ENCODE results near the gene ZBED4. TPM values are rescaled to one million over a fixed set of nuclear protein-coding genes. Genes with fewer than 3 reads are reported as not detected.

Gene ZBED4
- total RNA-seq, 4 donors from 2014 or later: 14.9 to 24.0 (median 20.9) TPM

DNA sequence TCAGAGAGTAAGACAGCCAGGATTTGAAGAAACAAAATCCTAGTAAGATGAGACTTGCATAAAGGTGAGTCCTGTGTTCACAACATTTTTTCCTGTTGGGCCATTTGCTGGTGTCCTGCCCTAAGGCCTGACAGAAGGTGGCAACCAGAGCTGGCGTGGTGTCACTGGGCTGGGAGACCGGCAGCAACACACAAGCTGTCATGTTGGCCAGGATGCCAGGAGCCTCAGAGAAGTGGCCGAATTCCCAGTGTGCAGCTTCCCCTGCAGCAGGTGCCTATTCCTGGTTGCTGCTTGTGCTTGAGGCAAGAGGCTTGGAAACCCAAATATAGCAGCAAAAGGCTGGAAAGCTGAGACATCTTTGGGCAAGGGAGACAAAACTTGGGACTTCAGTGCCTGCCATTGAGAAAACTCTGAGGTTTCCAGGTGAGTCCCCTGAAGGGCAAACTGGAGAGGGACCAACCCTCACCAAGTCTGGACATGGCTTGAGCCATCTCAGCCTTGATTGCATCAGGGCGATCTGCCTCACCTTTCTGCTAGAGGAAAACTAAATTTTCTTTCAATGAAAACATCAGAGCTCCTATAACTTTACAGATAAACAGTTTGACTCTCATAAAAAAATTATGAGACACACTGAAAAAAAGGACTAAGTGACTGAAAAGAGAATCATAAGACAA is 38.7 kb downstream of the ZBED4 start:
- Histone ChIP-seq H3K27ac (no peak overlapping the region), H3K4me1 (no peaks in the 10 kb centered on the region), H3K9me3 (no peaks in the 10 kb centered on the region), H3K4me3 (no peak overlapping the region), H3K27me3 (no peaks in the 10 kb centered on the region), H3K36me3 (peaks cover 0 to 14% (median 0%) of the 10 kb centered on the region in 3 donors)
- TF ChIP-seq, protein P1, sequence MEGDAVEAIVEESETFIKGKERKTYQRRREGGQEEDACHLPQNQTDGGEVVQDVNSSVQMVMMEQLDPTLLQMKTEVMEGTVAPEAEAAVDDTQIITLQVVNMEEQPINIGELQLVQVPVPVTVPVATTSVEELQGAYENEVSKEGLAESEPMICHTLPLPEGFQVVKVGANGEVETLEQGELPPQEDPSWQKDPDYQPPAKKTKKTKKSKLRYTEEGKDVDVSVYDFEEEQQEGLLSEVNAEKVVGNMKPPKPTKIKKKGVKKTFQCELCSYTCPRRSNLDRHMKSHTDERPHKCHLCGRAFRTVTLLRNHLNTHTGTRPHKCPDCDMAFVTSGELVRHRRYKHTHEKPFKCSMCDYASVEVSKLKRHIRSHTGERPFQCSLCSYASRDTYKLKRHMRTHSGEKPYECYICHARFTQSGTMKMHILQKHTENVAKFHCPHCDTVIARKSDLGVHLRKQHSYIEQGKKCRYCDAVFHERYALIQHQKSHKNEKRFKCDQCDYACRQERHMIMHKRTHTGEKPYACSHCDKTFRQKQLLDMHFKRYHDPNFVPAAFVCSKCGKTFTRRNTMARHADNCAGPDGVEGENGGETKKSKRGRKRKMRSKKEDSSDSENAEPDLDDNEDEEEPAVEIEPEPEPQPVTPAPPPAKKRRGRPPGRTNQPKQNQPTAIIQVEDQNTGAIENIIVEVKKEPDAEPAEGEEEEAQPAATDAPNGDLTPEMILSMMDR (IDR thresholded peaks at IDR 0.05): no peak
- no peak for TF ChIP-seq POLR2A (IDR thresholded peaks at IDR 0.05)
- DNase-seq: no peak

DNA sequence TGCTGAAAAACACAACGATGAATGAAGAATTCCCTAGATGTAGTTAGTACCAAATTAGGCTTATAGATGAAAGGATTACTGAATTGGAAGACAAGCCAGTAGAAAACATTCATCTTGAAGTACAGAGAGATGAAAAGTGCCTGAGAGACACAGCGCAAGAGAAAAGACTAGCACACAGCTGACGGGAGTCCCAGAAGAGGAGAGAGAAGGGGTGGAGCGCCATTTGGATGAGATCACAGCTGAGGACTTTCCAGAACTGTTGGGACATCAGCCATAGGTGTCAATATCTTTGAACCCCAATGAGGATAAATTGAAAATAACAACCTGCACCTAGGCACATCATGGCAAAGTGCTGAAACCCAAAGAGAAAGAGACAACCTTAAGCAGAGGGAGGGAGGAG is 39.4 kb downstream of the ZBED4 start:
- DNase-seq: no peak
- Histone ChIP-seq H3K27ac (no peak overlapping the region), H3K27me3 (no peaks in the 10 kb centered on the region), H3K36me3 (peaks cover 0 to 14% (median 0%) of the 10 kb centered on the region in 3 donors), H3K4me1 (no peaks in the 10 kb centered on the region), H3K9me3 (no peaks in the 10 kb centered on the region), H3K4me3 (no peak overlapping the region)
- no peak for TF ChIP-seq POLR2A (IDR thresholded peaks at IDR 0.05)
- TF ChIP-seq, protein P1 (IDR thresholded peaks at IDR 0.05): no peak

DNA sequence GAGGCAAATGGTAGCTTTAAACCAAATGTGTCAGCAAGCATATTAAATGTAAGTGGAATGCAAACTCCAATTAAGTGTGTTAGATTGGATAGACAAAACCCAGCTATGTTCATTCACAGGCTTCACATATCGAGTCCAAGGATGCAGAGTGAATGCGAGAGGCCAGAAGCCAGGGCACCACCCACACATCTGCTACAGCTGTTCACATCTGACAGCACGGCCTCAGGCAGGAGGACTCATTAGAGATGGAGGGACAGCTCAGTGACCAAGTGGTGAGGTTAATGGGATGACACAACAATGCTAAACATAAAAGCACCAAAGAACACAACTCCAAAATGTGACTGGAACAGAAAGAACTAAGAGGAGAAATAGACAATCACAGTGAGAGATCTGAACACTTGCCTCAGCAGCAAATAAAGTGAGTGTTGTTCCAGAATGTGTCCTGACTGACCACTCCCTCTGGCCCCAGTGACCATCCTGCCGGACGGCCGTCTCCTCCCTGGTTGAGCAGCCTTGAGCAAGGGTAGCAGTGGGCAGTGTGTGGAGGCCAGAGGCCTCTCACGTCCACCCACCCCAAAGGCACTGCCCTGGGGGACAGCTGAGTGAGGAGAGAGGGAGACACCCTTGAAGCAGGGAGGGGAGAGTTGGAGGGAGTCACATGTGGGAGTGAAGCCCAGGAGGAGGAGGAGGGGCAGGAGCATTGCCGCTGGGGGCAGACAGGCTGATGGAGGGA is 40.8 kb downstream of the ZBED4 start:
- no peaks in the 10 kb centered on the region for H3K4me1 ChIP-seq
- TF ChIP-seq POLR2A (IDR thresholded peaks at IDR 0.05): no peak
- TF ChIP-seq, protein P1 (IDR thresholded peaks at IDR 0.05): no peak
- peak in 1 of 3 donors; percentile 34 for DNase-seq
- H3K4me3 ChIP-seq: no peak overlapping the region
- peaks cover 0 to 5% (median 0%) of the 10 kb centered on the region in 3 donors for H3K36me3 ChIP-seq
- no peak overlapping the region for H3K27ac ChIP-seq
- no peaks in the 10 kb centered on the region for H3K27me3 ChIP-seq
- no peaks in the 10 kb centered on the region for H3K9me3 ChIP-seq

DNA sequence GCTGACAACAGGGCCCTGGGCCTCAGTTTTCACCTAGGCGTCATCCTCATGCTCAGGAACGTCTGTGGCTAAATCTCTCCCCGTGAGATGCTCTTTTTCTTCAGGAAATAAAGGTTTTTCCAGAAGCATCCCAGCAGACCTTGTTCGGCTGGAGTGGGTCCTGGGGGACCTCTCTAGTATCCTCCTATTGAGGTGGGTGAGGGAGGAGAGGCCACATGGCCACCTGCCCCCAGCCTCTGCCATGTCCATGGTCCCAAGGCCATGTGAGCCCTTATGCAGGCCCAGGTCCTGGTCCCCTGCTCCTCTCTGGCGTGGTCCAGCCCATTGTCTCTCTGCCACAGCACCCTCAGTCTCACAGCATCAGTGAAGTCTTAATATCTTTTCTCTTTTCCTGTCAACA is 42.6 kb downstream of the ZBED4 start:
- H3K27me3 ChIP-seq: no peaks in the 10 kb centered on the region
- peak in 1 of 3 donors; percentile 28 for DNase-seq
- no peaks in the 10 kb centered on the region for H3K9me3 ChIP-seq
- H3K4me3 ChIP-seq: no peak overlapping the region
- no peaks in the 10 kb centered on the region for H3K4me1 ChIP-seq
- peaks cover 0 to 11% (median 0%) of the 10 kb centered on the region in 3 donors for H3K36me3 ChIP-seq
- TF ChIP-seq, protein P1 (IDR thresholded peaks at IDR 0.05): no peak
- no peak for TF ChIP-seq POLR2A (IDR thresholded peaks at IDR 0.05)
- no peak overlapping the region for H3K27ac ChIP-seq

DNA sequence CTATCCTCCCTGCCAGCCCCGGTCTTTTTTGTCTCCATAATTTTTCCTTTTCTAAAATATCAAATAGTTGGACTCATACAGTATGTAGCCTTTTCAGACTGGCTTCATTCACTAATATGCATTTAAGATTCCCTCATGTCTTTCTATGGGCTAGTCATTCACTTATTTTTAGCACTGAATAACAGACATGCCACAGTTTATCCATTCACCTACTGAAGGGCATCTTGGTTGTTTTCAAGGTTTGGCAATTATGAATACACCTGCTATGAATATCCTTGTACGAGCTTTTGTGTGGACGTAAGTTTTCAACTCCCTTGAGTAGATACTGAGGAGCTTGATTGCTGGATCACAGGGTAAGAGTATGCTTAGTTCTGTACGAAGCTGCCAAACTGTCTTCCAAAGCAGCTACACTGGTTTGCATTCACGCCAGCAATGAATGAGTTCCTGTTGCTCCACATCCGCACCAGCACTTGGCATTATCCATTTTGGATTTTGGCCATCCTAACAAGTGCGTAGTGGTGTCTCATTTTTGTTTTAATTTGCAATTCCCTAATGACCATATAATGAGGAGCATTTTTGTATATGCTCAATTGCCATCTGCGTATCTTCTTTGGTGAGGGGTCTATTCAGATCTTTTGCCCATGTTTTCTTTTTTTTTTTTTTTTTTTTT is 43.5 kb downstream of the ZBED4 start:
- H3K27me3 ChIP-seq: no peaks in the 10 kb centered on the region
- TF ChIP-seq, protein P1 (IDR thresholded peaks at IDR 0.05): no peak
- no peak for TF ChIP-seq POLR2A (IDR thresholded peaks at IDR 0.05)
- H3K27ac ChIP-seq: no peak overlapping the region
- H3K9me3 ChIP-seq: no peaks in the 10 kb centered on the region
- H3K4me3 ChIP-seq: no peak overlapping the region
- H3K4me1 ChIP-seq: no peaks in the 10 kb centered on the region
- H3K36me3 ChIP-seq: peaks cover 0 to 11% (median 0%) of the 10 kb centered on the region in 3 donors
- no peak for DNase-seq

Measured in Peyer's patch (tissue), 4 donors.